Stimulated activated CD4-positive, alpha-beta T cell treated with anti-CD3 and anti-CD28 coated beads, Interleukin-4, amount 100 ng/mL, for 24 hours (primary cell): ENCODE measurements around the gene EPHA6.

ENCODE experiments used
- DNase-seq: peaks from one replicate; pipeline ENCODE4 v3.0.0-alpha.2; 2020

EPHA6 gene

GRCh38 chr3:97721446-97721845, 907.1 kb downstream of the EPHA6 start:
- no peak for DNase-seq

GRCh38 chr3:97736928-97737327, 922.5 kb downstream of the EPHA6 start:
- DNase-seq: no peak

- DNase-seq: no peak
Measured at GRCh38 chr3:97738761-97739160, 924.4 kb downstream of the EPHA6 start.

DNA sequence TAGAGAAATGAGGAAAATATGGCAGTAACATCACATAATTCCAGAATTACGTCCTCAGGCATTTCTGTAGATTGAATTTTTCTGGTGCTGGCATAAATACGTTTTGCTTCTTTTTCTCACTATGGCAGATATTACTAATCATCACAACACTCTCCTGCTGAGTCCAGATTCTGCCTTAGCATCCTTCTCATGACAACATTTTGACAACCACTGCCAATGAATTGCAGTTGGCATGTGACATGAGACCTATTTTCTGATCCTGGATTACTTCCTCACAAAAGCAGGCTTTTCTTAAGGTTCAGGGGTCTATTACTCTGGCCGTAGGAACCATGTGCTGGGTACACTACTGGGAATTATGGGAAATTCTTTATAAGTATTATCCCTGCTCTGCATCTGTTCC, 927.6 kb downstream of the EPHA6 start:
- DNase-seq: no peak

DNA sequence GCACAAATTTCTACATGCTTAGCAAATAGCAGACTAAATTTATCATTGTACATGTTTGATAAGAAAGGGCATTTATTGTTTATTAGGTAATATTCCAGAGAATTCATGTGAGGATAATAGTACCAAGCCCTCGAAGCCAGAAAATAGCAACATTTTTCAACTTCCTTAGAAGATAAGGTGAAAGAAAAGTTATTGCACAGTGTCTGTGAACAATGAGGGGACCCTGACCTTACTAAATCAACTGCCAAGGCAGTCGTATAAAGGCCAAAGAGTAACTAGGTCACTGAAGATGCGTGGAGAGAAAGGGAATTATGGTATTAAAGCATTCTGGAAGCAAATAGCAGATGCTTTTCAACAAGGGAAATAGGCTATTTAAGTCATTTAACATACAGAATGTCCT, 929.9 kb downstream of the EPHA6 start:
- no peak for DNase-seq

DNA sequence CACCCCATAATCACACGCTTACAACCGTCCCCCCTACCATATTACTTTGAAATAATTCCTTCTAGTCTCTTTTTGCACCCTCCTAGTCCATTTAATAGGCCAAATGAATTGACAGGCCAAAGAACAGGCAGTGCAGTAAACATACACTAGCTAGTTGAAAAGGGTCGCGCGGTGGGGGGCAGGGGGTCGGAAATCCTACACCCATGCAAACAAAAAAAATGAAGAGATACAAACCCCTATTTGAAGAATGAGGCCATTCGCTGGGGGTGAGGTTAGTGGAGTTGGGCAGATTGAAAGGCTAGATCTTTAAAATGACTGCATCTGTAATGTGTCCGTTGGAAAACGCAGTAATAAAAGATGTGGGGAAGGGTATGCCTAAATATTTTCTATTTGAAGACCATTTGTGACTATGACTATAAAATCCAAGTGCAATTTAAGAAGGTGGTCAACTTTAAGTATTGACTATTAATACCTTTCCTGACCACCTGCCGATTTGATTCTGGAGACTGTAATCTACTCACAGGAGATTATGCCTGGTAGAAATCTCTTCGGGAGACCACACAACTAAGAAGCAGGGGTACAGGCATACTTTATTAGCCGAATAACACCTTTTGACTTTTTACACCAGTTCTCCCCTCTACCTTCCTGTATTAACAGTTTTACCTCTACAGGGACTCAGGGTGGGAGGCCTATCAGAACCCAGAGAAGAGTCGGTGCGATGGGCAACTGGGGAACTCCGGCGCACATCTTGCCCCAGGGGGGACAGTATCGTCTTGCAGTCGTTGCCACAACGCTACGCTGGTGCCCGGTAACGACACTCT, 949.4 kb downstream of the EPHA6 start:
- DNase-seq: no peak

DNA sequence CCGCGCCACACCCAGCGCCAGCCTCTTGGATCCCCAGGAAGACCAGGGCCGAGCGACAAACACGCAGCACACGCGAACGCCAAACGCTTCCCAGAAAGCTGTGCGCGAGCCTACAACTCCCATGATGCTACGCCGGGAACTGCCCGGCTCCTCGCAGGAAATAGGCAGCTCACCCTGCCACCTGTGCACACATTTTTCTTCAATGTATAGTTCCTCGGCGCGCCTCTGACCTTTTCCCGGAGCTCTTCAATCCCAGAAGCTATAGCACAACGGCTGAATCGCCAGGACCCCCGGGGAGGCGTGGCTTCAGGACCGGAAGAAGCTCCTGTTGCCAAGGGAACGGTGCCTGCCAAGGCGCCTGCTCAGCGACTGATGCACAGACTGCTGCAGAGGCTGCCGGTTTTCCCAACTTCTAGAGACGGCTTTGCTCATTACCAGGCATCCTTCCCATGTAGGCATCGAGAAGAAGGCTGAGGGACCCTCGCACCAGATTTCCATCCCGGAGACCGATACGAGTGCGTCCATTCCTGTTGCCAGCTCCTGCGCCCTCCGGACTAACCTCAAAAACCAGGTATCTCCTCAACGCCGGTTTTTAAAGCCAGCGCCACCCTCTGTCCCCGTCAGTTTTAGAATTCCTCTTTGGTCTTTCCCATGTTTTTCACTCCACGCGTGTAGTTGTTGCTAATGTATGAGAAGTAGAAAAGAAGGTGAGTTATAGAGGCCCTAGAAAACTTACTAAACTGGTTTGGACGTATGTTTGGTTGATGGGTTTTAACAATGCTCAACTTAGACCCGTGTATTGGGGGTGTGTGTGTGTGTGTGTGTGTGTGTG, 950.2 kb downstream of the EPHA6 start, which contains the start of gene ARL6:
Gene ARL6, plus strand, starts transcription at position 352 of the 832 bp plus-strand sequence. CDS start 3,350 bp downstream, outside the sequence.
- DNase-seq: peak; percentile 74

GRCh38 chr3:97765336-97765735, 950.9 kb downstream of the EPHA6 start:
- DNase-seq: no peak

- DNase-seq: no peak
Measured at GRCh38 chr3:97772926-97773325, 958.5 kb downstream of the EPHA6 start.

DNA sequence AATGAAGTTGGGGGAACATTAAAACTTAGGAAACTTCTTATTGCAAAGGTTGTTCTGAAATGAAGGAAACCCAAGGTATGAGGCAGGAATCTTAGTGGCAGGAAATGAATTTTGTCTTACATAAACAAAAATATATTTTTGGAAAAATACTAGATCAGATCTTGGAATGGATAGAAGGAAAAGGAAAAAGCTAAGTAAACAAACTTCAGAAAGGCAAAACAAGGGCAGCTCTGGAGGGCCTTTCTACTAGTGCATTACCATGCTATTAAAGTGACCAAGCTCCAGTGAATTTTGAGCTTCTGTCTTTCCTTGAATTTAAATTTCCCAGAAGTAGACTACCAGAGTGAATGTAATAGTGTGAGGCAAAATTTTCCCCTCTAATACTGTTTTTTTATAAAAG, 963.8 kb downstream of the EPHA6 start:
- DNase-seq: no peak

- peak; percentile 6 for DNase-seq
Measured at GRCh38 chr3:97793420-97794019, 979.1 kb downstream of the EPHA6 start.

DNA sequence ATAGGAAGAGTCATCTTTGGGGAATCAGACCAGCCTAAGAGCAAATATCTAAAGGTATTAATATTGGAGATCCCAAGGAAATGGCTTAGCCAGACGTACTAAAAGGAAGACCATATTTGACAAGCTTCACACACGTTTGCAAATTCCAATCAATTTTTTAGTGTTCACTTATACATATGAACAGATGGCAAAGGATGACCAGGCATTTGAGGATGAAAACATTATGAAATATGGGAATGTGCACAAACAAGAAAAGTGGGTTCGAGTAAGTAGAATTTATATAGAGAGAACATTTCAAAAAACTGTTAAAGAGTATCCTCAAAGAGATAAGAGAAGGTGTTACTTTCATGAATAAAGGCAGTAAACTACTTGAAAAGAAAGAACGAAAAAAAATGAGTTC, 981.6 kb downstream of the EPHA6 start:
- DNase-seq: no peak
